IMR-90 (cell line): Measurements from ENCODE around the gene KLHL17. TPM values are rescaled to one million over a fixed set of nuclear protein-coding genes. Genes with fewer than 3 reads are reported as not detected.

Experiments used
- ATAC-seq: fragments of 200-7000 bp; cut with Tn5 transposase; 2 replicates; pipeline ENCODE4 v1.9.1; 2020; ENCODE audit warnings: low read depth, mild to moderate bottlenecking, moderate library complexity
- BruUV-seq: library from RNA; stranded (reverse); fragments of 400-500 nt; replicated peaks from 2 replicates; lab custom pipeline; 2021; lab: Mats Ljungman, UMichigan
- CTCF ChIA-PET: fragments of 300-600 bp; formaldehyde crosslinking; extraction: SDS; loops from one replicate; lab custom pipeline; 2021; ENCODE audit warnings: antibody characterized with exemption; lab: Yijun Ruan, JAX
- POLR2A ChIA-PET: fragments of 300-600 bp; sonication (Branson Sonifier 250); formaldehyde crosslinking; loops from one replicate; lab custom pipeline; 2022; ENCODE audit warnings: antibody characterized with exemption; ENCODE audit not compliant: unreplicated experiment; lab: Charles Lee
- DNase-seq: peaks from one replicate; pipeline ENCODE4 v3.0.0; 2013
- H2AFZ ChIP-seq: replicated peaks from 2 replicates; pipeline ENCODE3; 2013; ENCODE audit warnings: low read length, mild to moderate bottlenecking; ENCODE audit not compliant: poor library complexity
- H2AK5ac ChIP-seq: 2 replicates; pipeline ENCODE4 v1.6.1; 2013; ENCODE audit warnings: low read depth, low read length, inconsistent platforms
- H2AK9ac ChIP-seq: replicated peaks from 2 replicates; pipeline ENCODE3; 2013; ENCODE audit warnings: mild to moderate bottlenecking, low read depth, low read length, moderate library complexity; ENCODE audit not compliant: poor library complexity
- H2BK120ac ChIP-seq: 2 replicates; pipeline ENCODE4 v1.6.1; 2013; ENCODE audit warnings: low read depth, low read length, inconsistent platforms
- H2BK15ac ChIP-seq: 3 replicates; pipeline ENCODE4 v1.6.1; 2013; ENCODE audit warnings: low read depth, low read length, inconsistent platforms
- H2BK20ac ChIP-seq: 2 replicates; pipeline ENCODE4 v1.6.1; 2013; ENCODE audit warnings: low read depth, mild to moderate bottlenecking, inconsistent platforms, low read length, moderate library complexity
- H2BK5ac ChIP-seq: 2 replicates; pipeline ENCODE4 v1.6.1; 2013; ENCODE audit warnings: mild to moderate bottlenecking, low read depth, low read length, inconsistent platforms; ENCODE audit not compliant: poor library complexity, severe bottlenecking
- H3K14ac ChIP-seq: replicated peaks from 2 replicates; pipeline ENCODE4 v1.6.1; 2013; ENCODE audit warnings: low read depth, low read length, inconsistent platforms
- H3K18ac ChIP-seq: 2 replicates; pipeline ENCODE4 v1.6.1; 2013; ENCODE audit warnings: low read depth, low read length, control low read depth
- H3K23ac ChIP-seq: 2 replicates; pipeline ENCODE4 v1.6.1; 2013; ENCODE audit warnings: low read depth, low read length, inconsistent platforms
- H3K27ac ChIP-seq: 2 replicates; pipeline ENCODE4 v1.5.1; 2013; ENCODE audit warnings: mild to moderate bottlenecking, control low read depth, low read length; ENCODE audit not compliant: insufficient read depth
- H3K27me3 ChIP-seq: 2 replicates; pipeline ENCODE4 v1.6.1; 2013; ENCODE audit warnings: low read length; ENCODE audit not compliant: control insufficient read depth, insufficient read depth
- H3K36me3 ChIP-seq: 2 replicates; pipeline ENCODE4 v1.6.1; 2013; ENCODE audit warnings: low read length, mixed read lengths; ENCODE audit not compliant: control insufficient read depth, insufficient read depth
- H3K4ac ChIP-seq: 2 replicates; pipeline ENCODE4 v1.6.1; 2013; ENCODE audit warnings: low read depth, low read length, inconsistent platforms
- H3K4me1 ChIP-seq: 2 replicates; pipeline ENCODE4 v1.6.1; 2013; ENCODE audit warnings: low read length, mixed read lengths; ENCODE audit not compliant: control insufficient read depth, insufficient read depth
- H3K4me2 ChIP-seq: 2 replicates; pipeline ENCODE4 v1.6.1; 2013; ENCODE audit warnings: low read depth, mild to moderate bottlenecking, control low read depth, low read length, moderate library complexity
- H3K4me3 ChIP-seq: 2 replicates; pipeline ENCODE4 v1.5.1; 2013; ENCODE audit warnings: low read depth, mild to moderate bottlenecking, control low read depth, low read length, moderate library complexity; ENCODE audit not compliant: insufficient read depth
- H3K56ac ChIP-seq: 2 replicates; pipeline ENCODE4 v1.6.1; 2013; ENCODE audit warnings: low read length, inconsistent platforms; ENCODE audit not compliant: insufficient read depth; ENCODE audit errors: extremely low read depth
- H3K79me1 ChIP-seq, 2 experiments: 2 replicates each; pipeline ENCODE4 v1.6.1; 2013; ENCODE audit warnings: low read length in 2 of 2, inconsistent platforms in 1 of 2, low read depth in 1 of 2
- H3K9ac ChIP-seq: 2 replicates; pipeline ENCODE4 v1.6.1; 2013; ENCODE audit warnings: low read depth, low read length, control low read depth
- H3K9me1 ChIP-seq: 2 replicates; pipeline ENCODE4 v1.6.1; 2013; ENCODE audit warnings: low read length, inconsistent platforms; ENCODE audit not compliant: insufficient read depth
- H3K9me3 ChIP-seq: 2 replicates; pipeline ENCODE4 v1.6.1; 2013; ENCODE audit warnings: low read length; ENCODE audit not compliant: control insufficient read depth, insufficient read depth
- H4K20me1 ChIP-seq: 2 replicates; pipeline ENCODE4 v1.6.1; 2013; ENCODE audit warnings: low read length, inconsistent platforms; ENCODE audit not compliant: insufficient read depth
- H4K5ac ChIP-seq: 2 replicates; pipeline ENCODE4 v1.6.1; 2013; ENCODE audit warnings: mild to moderate bottlenecking, low read depth, low read length, control low read depth
- H4K8ac ChIP-seq, 2 experiments: 2 replicates each; pipeline ENCODE4 v1.6.1; 2013; ENCODE audit warnings: low read depth in 2 of 2, low read length in 2 of 2, control low read depth in 1 of 2, inconsistent platforms in 1 of 2
- H4K91ac ChIP-seq: 2 replicates; pipeline ENCODE4 v1.6.1; 2013; ENCODE audit warnings: low read depth, low read length, inconsistent platforms; ENCODE audit not compliant: insufficient read depth
- CEBPB ChIP-seq: IDR thresholded peaks from 2 replicates; pipeline ENCODE4 v1.6.1; 2012; ENCODE audit warnings: low read depth, low read length, improper control_type of control experiment
- CHD1 ChIP-seq: IDR thresholded peaks from 2 replicates; pipeline ENCODE4 v1.6.1; 2012; ENCODE audit warnings: low read depth, low read length, improper control_type of control experiment
- FOS ChIP-seq: fragments of 150-350 bp; IDR thresholded peaks from 2 replicates; pipeline ENCODE4 v1.6.1; 2016; ENCODE audit warnings: low read depth, low read length
- MAFK ChIP-seq: IDR thresholded peaks from 2 replicates; pipeline ENCODE4 v1.6.1; 2012; ENCODE audit warnings: low read depth, low read length, improper control_type of control experiment
- MAZ ChIP-seq: IDR thresholded peaks from 2 replicates; pipeline ENCODE4 v1.6.1; 2012; ENCODE audit warnings: low read depth, mild to moderate bottlenecking, low read length, improper control_type of control experiment, moderate library complexity, borderline replicate concordance
- MXI1 ChIP-seq: IDR thresholded peaks from 2 replicates; pipeline ENCODE4 v1.6.1; 2012; ENCODE audit warnings: low read depth, mild to moderate bottlenecking, low read length, moderate library complexity, borderline replicate concordance
- NFE2L2 ChIP-seq: fragments of 150-350 bp; IDR thresholded peaks from 2 replicates; pipeline ENCODE4 v1.6.1; 2016; ENCODE audit warnings: low read depth, mild to moderate bottlenecking, low read length
- POLR2A ChIP-seq: IDR thresholded peaks from 2 replicates; pipeline ENCODE4 v1.6.1; 2012; ENCODE audit warnings: mild to moderate bottlenecking, low read depth, low read length
- RAD21 ChIP-seq: IDR thresholded peaks from 2 replicates; pipeline ENCODE4 v1.6.1; 2012; ENCODE audit warnings: low read length, improper control_type of control experiment
- RCOR1 ChIP-seq: IDR thresholded peaks from 2 replicates; pipeline ENCODE4 v1.6.1; 2012; ENCODE audit warnings: mild to moderate bottlenecking, low read length, improper control_type of control experiment; ENCODE audit not compliant: insufficient replicate concordance
- RFX5 ChIP-seq: IDR thresholded peaks from 2 replicates; pipeline ENCODE4 v1.8.0; 2012; ENCODE audit warnings: low read depth, mild to moderate bottlenecking, low read length, moderate library complexity
- SMC3 ChIP-seq: fragments of 150-350 bp; IDR thresholded peaks from 2 replicates; pipeline ENCODE4 v1.6.1; 2016; ENCODE audit warnings: low read depth, mild to moderate bottlenecking, antibody characterized with exemption, low read length, moderate library complexity
- WGBS, 2 experiments: methylation state at CpG; one replicate each; pipeline versions ENCODE4 v1.1.5 to v1.1.7; 2013; ENCODE audit warnings: missing lambda C conversion rate in 2 of 2; ENCODE audit not compliant: insufficient read length in 1 of 2; ENCODE audit errors: extremely low coverage in 2 of 2; 5-methylcytosine and 5-hydroxymethylcytosine counted together
- dilution Hi-C: fragments of 300-500 bp; cut with HindIII; formaldehyde crosslinking; loops from one replicate; pipeline ENCODE4 v1.14.3; 2018; ENCODE audit warnings: low sequenced_read_pairs; ENCODE audit not compliant: unreplicated experiment
- in situ Hi-C: fragments of 300-500 bp; cut with MboI; formaldehyde crosslinking; loops from 3 replicates; pipeline ENCODE4 v1.14.3; 2019; ENCODE audit warnings: low sequenced_read_pairs, inconsistent platforms, mixed read lengths
- intact Hi-C: fragments of 100-400 bp; cut with micrococcal nuclease; formaldehyde crosslinking; loops from 2 replicates; pipeline ENCODE4 v1.10.0; 2022
- polyA plus RNA-seq, 3 experiments: library from polyadenylated mRNA; depleted of rRNA; stranded (reverse); fragments of >200 nt; gene quantifications; 2 replicates each; pipeline ENCODE4 v1.2.3, GENCODE V29; 2012; ENCODE audit warnings: low replicate concordance in 1 of 3
- total RNA-seq: library from RNA; depleted of rRNA; stranded (reverse); fragments of >200 nt; gene quantifications from 2 replicates; pipeline ENCODE4 v1.2.3, GENCODE V29; 2012
- TF ChIP-seq, protein P1 (sequence below): fragments of 150-350 bp; IDR thresholded peaks from 2 replicates; pipeline ENCODE4 v1.6.1; 2016; ENCODE audit warnings: low read depth, mild to moderate bottlenecking, low read length, moderate library complexity, borderline replicate concordance
- TF ChIP-seq, protein P2 (sequence below): conservative IDR thresholded peaks from 2 replicates; pipeline ENCODE4 v1.5.1; 2012; ENCODE audit warnings: mild to moderate bottlenecking, low read depth, low read length, improper control_type of control experiment
- TF ChIP-seq, protein P3 (sequence below): fragments of 150-350 bp; IDR thresholded peaks from 2 replicates; pipeline ENCODE4 v1.6.1; 2017; ENCODE audit warnings: mild to moderate bottlenecking, antibody characterized with exemption, low read length, low read depth

The KLHL17 gene
- total and polyA plus RNA-seq, 2 of the 4 experiments (the other 2 are of a cell fraction), result 3.4 to 41.0 TPM

DNA sequence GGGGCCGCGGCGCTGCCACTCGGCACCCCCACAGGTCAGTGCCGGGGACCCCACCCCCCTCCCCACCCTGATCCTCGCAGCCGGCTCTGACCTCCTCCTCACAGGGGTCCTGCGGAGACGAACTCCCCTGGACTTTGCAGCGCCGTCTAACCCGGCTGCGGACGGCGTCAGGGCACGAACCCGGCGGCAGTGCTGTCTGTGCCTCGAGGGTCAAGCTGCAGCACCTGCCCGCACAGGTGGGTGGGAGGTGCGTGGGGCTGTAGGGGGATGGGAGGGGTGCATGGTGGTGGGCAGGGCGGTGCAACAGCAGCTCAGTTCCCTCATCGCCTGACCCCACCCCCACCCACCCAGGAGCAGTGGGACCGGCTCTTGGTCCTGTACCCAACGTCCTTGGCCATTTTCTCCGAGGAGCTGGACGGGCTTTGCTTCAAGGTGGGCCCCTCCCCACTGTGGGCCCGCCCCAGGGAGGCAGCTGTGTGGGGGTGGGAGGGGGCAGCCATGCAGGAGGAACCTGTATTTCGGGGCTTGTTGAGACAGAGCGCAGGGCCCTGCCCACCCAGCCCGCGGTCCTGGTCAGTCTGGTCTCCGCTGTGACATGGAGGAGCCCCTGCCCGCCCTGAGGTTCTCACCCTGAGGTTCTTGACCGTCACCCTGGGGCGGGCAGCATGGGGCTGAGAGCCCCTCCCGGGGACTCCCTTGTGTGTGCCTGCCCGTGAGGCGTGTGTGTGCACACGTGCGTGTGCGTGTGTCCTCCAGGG, 10.8 kb downstream of the KLHL17 start:
- no peak overlapping the region for H3K9ac ChIP-seq
- H3K27ac ChIP-seq, result no peak overlapping the region
- H3K9me3 ChIP-seq, result no peaks in the 10 kb centered on the region
- H2AK5ac ChIP-seq, result no peak overlapping the region
- in situ Hi-C loops, result no loop called here
- no peak overlapping the region for H3K14ac ChIP-seq
- H4K8ac ChIP-seq, result no peak overlapping the region
- peaks cover under 1% of the 10 kb centered on the region; the same call in 1 of the 2 replicates for H3K4me1 ChIP-seq
- no TSS peak for BruUV-seq
- WGBS, 2 experiments, result 85% methylated on average over 10 of the region's 42 CpGs; no CpG with 5 or more reads in 1 of the 2 experiments
- no peak overlapping the region for H4K5ac ChIP-seq
- H4K20me1 ChIP-seq, result no peaks in the 10 kb centered on the region; the same call in 1 of the 2 replicates
- H3K18ac ChIP-seq, result no peak overlapping the region
- CTCF ChIA-PET, result no interaction called here
- H2AK9ac ChIP-seq, result no peak overlapping the region
- intact Hi-C loops, result no loop called here
- dilution Hi-C loops, result no loop called here
- no peak for DNase-seq
- no peak overlapping the region for H4K91ac ChIP-seq
- peaks cover 6% of the 10 kb centered on the region for H3K9me1 ChIP-seq
- POLR2A ChIA-PET, result no interaction called here
- no peak overlapping the region for H3K4ac ChIP-seq
- no peak overlapping the region for H2BK20ac ChIP-seq
- H3K4me3 ChIP-seq, result no peak overlapping the region
- H3K56ac ChIP-seq, result no peak overlapping the region
- no peak overlapping the region for H2BK5ac ChIP-seq
- no peak overlapping the region for H2BK15ac ChIP-seq
- H3K23ac ChIP-seq, result no peak overlapping the region
- H3K27me3 ChIP-seq, result peaks cover 5% of the 10 kb centered on the region; the same call in 1 of the 2 replicates
- no peak overlapping the region for H3K4me2 ChIP-seq
- ATAC-seq, result no peak
- no peaks in the 10 kb centered on the region for H3K36me3 ChIP-seq
- 0 out of 4 replicates have a peak, but pooled peaks cover 0 to 6% of the 10 kb centered on the region in 2 experiments for H3K79me1 ChIP-seq
- no peak overlapping the region for H2AFZ ChIP-seq
- H2BK120ac ChIP-seq, result no peak overlapping the region
- no peak for TF ChIP-seq RFX5
- no peak for TF ChIP-seq FOS
- TF ChIP-seq CEBPB, result no peak
- TF ChIP-seq MAFK, result no peak
- TF ChIP-seq, protein P1, sequence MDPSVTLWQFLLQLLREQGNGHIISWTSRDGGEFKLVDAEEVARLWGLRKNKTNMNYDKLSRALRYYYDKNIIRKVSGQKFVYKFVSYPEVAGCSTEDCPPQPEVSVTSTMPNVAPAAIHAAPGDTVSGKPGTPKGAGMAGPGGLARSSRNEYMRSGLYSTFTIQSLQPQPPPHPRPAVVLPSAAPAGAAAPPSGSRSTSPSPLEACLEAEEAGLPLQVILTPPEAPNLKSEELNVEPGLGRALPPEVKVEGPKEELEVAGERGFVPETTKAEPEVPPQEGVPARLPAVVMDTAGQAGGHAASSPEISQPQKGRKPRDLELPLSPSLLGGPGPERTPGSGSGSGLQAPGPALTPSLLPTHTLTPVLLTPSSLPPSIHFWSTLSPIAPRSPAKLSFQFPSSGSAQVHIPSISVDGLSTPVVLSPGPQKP, result no peak
- TF ChIP-seq, protein P2, sequence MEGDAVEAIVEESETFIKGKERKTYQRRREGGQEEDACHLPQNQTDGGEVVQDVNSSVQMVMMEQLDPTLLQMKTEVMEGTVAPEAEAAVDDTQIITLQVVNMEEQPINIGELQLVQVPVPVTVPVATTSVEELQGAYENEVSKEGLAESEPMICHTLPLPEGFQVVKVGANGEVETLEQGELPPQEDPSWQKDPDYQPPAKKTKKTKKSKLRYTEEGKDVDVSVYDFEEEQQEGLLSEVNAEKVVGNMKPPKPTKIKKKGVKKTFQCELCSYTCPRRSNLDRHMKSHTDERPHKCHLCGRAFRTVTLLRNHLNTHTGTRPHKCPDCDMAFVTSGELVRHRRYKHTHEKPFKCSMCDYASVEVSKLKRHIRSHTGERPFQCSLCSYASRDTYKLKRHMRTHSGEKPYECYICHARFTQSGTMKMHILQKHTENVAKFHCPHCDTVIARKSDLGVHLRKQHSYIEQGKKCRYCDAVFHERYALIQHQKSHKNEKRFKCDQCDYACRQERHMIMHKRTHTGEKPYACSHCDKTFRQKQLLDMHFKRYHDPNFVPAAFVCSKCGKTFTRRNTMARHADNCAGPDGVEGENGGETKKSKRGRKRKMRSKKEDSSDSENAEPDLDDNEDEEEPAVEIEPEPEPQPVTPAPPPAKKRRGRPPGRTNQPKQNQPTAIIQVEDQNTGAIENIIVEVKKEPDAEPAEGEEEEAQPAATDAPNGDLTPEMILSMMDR, result no peak
- no peak for TF ChIP-seq POLR2A
- no peak for TF ChIP-seq RCOR1
- TF ChIP-seq CHD1, result no peak
- no peak for TF ChIP-seq NFE2L2
- TF ChIP-seq MXI1, result no peak
- no peak for TF ChIP-seq RAD21
- TF ChIP-seq MAZ, result no peak
- TF ChIP-seq, protein P3, sequence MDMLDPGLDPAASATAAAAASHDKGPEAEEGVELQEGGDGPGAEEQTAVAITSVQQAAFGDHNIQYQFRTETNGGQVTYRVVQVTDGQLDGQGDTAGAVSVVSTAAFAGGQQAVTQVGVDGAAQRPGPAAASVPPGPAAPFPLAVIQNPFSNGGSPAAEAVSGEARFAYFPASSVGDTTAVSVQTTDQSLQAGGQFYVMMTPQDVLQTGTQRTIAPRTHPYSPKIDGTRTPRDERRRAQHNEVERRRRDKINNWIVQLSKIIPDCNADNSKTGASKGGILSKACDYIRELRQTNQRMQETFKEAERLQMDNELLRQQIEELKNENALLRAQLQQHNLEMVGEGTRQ, result no peak
- TF ChIP-seq SMC3, result no peak
